Measurements from ENCODE around the gene RPRD2. TPM values are rescaled to one million over a fixed set of nuclear protein-coding genes. Genes with fewer than 3 reads are reported as not detected.
A peak's percentile ranks its signal among the peaks of the same experiment; 100 is the strongest.

The RPRD2 gene
- total RNA-seq, 4 donors from 2014 or later, result 26.1 to 39.9 (median 31.6) TPM

DNA sequence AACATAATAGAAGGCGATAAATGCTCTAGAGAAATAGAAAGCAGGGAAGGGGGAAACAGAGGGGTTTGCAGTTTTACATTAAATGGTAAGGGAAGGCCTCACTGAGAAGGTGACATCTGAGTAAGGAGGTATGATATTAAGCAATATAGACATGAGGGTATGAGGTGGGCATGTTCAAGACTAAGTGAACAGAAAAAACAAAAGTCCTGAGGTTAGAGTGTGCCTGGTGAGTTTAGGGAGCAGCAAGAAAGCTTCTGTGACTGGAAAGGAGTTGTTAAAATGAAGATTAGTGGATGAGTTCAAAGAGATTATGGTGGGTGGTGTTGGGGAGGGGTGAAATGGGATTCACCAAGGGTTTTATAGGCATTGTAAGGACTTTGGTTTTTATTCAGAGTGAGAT, 8.6 kb downstream of the RPRD2 start:
- no peaks in the 10 kb centered on the region for H3K27me3 ChIP-seq
- DNase-seq, result no peak
- 97 to 98% methylated on average over 1 of the region's 1 CpG for WGBS, 2 donors
- no peaks in the 10 kb centered on the region for H3K9me3 ChIP-seq
- H3K4me1 ChIP-seq, result peaks cover 3 to 31% of the 10 kb centered on the region in 2 donors
- no peak for TF ChIP-seq CTCF (IDR thresholded peaks at IDR 0.05)
- TF ChIP-seq POLR2A (IDR thresholded peaks at IDR 0.05), result no peak
- intact Hi-C loops (cut with DNase I), result no loop called here
- no peak overlapping the region for H3K27ac ChIP-seq
- H3K4me3 ChIP-seq (replicated peaks in 1 of 3), result no peak overlapping the region
- no peaks in the 10 kb centered on the region for H3K36me3 ChIP-seq

GRCh38 chr1:150376110-150376509, 12.2 kb downstream of the RPRD2 start:
- Histone ChIP-seq H3K9me3 (no peaks in the 10 kb centered on the region), H3K4me1 (peaks cover 3 to 27% of the 10 kb centered on the region in 2 donors), H3K27ac (peak overlapping the region in 1 of 3 donors; percentile 10), H3K4me3 (replicated peaks in 1 of 3) (no peak overlapping the region), H3K36me3 (no peaks in the 10 kb centered on the region), H3K27me3 (no peaks in the 10 kb centered on the region)
- intact Hi-C loops (cut with DNase I), result no loop called here
- DNase-seq, result no peak
- TF ChIP-seq POLR2A (IDR thresholded peaks at IDR 0.05) (no peak), CTCF (IDR thresholded peaks at IDR 0.05) (no peak)

DNA sequence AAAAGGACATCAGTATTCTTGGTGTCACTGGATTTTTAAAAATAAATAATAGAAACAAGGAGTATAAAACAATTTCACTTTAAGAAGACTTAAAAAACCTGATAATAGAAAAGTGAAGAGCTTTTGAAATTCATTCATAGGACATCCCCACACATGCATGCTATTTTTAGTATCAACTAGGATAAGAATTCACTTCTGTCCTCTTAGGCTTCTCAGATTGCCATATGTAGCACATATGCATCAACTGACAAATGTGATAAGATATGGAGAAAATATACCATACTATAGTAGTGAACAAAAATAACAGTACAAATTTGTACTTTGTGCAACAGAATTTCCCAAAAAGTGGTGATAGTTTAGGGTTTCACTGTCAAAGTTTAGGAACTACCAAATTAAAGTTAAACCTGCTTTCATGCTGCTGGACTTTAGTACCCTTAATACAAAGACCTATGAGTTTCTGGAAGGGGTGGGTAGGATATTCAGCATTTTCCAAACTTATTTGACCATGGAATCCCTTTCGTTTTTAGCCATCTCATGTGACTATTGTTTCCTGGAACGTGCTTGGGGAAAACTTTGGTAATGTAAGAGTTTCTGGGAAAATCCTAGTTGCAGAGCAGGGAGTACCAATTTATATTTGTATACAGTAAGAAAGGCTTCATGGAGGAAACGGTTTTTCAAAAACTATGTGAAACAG, 19.8 kb downstream of the RPRD2 start:
- 49 to 50% methylated on average over 3 of the region's 3 CpGs for WGBS, 2 donors
- Histone ChIP-seq H3K4me1 (peaks cover 7% of the 10 kb centered on the region in 2 donors), H3K9me3 (no peaks in the 10 kb centered on the region), H3K36me3 (no peaks in the 10 kb centered on the region), H3K27me3 (no peaks in the 10 kb centered on the region), H3K27ac (no peak overlapping the region), H3K4me3 (replicated peaks in 1 of 3) (no peak overlapping the region)
- intact Hi-C loops (cut with DNase I), result no loop called here
- TF ChIP-seq CTCF (IDR thresholded peaks at IDR 0.05) (no peak), POLR2A (IDR thresholded peaks at IDR 0.05) (no peak)
- DNase-seq, result no peak

GRCh38 chr1:150385537-150386445, 21.8 kb downstream of the RPRD2 start:
- 84 to 90% methylated on average over 10 of the region's 10 CpGs for WGBS, 2 donors
- Histone ChIP-seq H3K27ac (no peak overlapping the region), H3K4me1 (peaks cover 7 to 18% of the 10 kb centered on the region in 2 donors), H3K9me3 (no peaks in the 10 kb centered on the region), H3K4me3 (replicated peaks in 1 of 3) (no peak overlapping the region), H3K27me3 (no peaks in the 10 kb centered on the region), H3K36me3 (no peaks in the 10 kb centered on the region)
- intact Hi-C loops (cut with DNase I), result no loop called here
- DNase-seq, result no peak
- no peak for TF ChIP-seq CTCF (IDR thresholded peaks at IDR 0.05)
- no peak for TF ChIP-seq POLR2A (IDR thresholded peaks at IDR 0.05)

GRCh38 chr1:150386592-150386991, 22.6 kb downstream of the RPRD2 start:
- intact Hi-C loops (cut with DNase I), result no loop called here
- H3K4me1 ChIP-seq, result peaks cover 7 to 18% of the 10 kb centered on the region in 2 donors
- H3K9me3 ChIP-seq, result no peaks in the 10 kb centered on the region
- no peak for DNase-seq
- 78 to 79% methylated on average over 1 of the region's 1 CpG for WGBS, 2 donors
- H3K36me3 ChIP-seq, result no peaks in the 10 kb centered on the region
- no peak for TF ChIP-seq POLR2A (IDR thresholded peaks at IDR 0.05)
- no peak for TF ChIP-seq CTCF (IDR thresholded peaks at IDR 0.05)
- H3K4me3 ChIP-seq (replicated peaks in 1 of 3), result no peak overlapping the region
- no peaks in the 10 kb centered on the region for H3K27me3 ChIP-seq
- no peak overlapping the region for H3K27ac ChIP-seq
